HG03108 (cell line): ENCODE data around the gene UGT2B17.
"Not testable (repeated sequence)": the region's sequence is repeated elsewhere in the genome, so short reads cannot be mapped to it uniquely, and the experiment has no call there.

Experiments
- ATAC-seq: cut with Tn5 transposase; IDR thresholded peaks from one replicate; pipeline ENCODE4 v1.9.1; 2021; ENCODE audit warnings: moderate library complexity; ENCODE audit not compliant: unreplicated experiment

The UGT2B17 gene

DNA sequence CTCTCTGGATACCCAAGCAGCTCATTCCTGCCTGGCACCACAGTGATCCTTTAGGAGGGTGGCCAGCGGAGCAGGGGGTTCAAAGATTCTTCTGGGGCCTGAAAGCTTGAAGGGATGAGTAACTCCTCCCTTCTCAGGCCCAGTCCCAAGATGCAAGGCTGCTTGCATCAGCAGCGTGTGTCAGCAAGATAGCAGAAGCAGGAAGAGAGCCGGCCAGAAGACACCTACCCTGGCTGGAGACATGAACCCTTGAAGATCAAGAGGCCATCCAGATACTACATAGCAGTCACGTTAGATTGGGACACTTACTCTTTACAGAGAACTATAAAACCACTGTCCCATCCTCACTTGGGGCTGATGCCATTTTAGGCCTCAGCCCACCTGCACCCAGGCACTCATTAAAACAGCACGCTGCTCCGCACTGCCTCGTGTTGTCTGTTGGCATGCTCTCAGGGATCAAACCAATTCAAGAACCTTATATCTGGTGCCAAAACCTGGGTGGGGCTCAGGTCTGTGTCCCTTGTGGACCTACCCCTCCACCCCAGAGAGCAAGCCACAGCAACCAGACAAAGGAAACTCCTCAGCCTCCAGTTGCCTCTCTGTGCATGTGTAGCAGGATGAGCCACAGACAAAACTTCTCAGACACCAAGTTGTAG is 6.5 kb downstream of the UGT2B17 start:
- peak; percentile 58 for ATAC-seq

DNA sequence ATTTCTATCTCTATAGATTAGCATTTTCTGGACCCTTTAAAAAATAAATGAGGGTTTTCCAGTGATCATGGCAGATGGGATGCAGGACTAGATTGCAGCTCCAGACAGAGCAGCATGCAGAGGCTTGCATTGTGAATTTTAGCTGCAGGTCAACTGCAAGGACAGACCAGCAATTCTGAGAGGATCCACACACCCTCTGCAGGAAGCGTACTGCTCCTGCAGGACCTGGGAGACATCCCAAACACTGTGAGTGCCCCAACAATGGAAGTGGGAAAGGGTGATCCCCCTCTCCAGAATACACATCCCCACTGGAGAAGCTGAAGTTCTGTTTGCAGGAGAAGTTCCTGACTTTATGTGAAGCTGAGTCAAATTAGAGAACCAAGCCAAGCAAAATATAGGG is 7.1 kb downstream of the UGT2B17 start:
- ATAC-seq, result peak; percentile 10

GRCh38 chr4:68568535-68568934 is 7.6 kb downstream of the UGT2B17 start:
- ATAC-seq, result not testable (repeated sequence)

- not testable (repeated sequence) for ATAC-seq
Measured at GRCh38 chr4:68566364-68566763, 9.8 kb downstream of the UGT2B17 start.

DNA sequence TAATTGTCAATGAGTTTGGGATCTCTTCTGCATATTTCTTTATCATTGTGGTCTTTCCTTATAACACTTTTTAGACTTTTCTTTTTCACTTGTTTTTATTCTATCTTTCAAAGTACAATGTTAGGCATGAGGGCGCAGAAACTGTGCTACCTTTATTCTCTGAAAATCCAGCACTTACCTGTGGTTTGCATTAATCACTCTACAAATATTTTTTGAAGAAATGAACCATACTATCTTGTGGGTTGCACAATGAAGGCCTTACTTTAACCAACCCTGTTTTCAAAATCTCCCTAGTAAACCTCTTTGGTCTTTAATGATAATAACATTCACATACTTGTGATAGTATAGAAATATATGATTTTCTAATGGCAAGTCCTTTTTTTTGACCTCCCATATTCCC is 11.0 kb downstream of the UGT2B17 start:
- ATAC-seq, result not testable (repeated sequence)

GRCh38 chr4:68560364-68561070 is 15.6 kb downstream of the UGT2B17 start:
- ATAC-seq, result not testable (repeated sequence)

DNA sequence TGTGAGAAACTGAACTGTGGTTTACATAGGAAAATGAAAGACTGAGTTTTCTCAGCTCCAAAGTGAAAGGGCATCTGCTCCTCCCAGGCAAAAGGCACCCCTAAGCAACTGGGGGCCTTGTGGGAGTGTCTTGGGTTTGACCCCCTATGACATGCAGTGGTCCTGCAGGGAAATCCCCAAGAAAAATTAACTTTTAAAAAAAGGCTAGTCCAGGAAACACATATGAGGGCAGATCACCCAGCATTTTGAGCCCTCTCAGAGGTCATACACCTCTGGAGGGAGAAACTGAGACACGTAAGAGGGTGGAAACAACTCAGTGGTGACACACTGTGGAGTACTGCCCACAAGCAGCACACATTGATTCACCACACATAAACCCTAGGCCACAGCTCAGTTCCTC is 22.3 kb downstream of the UGT2B17 start:
- ATAC-seq, result peak; percentile 61

DNA sequence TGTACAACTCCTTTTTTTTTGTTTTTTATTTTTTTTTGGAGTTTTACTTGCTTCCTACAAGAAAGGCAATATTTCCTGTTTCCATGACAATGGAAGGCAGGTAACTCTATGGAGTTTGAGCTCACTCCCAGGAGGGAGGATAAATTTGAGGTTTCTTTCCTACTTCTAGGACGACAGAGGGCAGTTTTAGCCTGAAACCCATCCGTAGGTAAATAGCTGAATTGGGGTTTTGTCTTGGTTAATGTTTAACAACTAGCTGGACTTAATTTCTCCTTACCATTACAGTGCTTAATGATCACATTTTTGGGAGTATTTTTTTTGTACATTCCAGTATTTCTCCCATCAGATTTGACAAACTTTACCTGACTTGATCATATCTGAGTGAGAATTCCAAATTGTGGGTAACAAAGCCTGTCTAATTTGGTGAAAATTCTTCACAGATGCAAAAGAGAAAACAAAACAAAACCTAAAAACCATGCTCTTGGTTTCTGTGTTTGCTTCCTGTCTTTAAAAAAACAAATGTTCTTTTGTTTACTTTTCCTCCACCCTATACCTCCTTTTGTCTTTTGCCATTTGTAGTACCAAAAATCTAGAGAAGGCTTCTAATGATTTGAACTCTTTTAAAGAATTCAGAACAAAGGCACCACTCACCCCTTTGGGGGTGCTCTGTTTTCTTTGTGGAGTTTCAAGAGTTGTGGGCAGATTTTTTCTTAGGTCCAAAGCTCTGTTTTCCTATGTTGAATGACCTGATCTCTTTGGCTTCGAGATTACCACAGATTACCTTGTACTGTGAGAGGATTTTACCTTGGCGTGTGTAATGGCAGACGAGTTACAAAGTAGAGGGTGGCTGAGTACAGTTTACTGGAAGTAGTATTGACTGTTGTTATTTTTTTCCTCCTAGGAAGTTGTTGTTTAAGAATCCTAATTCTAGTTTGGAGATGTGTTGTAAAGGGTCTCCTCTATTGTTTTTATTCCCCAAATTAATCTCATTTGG is 23.0 kb downstream of the UGT2B17 start:
- ATAC-seq, result peak; percentile 56

- ATAC-seq, result not testable (repeated sequence)
Measured at GRCh38 chr4:68542742-68543141, 33.4 kb downstream of the UGT2B17 start.

- ATAC-seq, result no peak
Measured at GRCh38 chr4:68536375-68536774, 39.7 kb downstream of the UGT2B17 start.

- ATAC-seq, result no peak
Measured at GRCh38 chr4:68535974-68536373, 40.1 kb downstream of the UGT2B17 start.

- ATAC-seq, result not testable (repeated sequence)
Measured at GRCh38 chr4:68522232-68522631, 53.9 kb downstream of the UGT2B17 start.

GRCh38 chr4:68520985-68521384 is 55.1 kb downstream of the UGT2B17 start:
- ATAC-seq, result no peak

DNA sequence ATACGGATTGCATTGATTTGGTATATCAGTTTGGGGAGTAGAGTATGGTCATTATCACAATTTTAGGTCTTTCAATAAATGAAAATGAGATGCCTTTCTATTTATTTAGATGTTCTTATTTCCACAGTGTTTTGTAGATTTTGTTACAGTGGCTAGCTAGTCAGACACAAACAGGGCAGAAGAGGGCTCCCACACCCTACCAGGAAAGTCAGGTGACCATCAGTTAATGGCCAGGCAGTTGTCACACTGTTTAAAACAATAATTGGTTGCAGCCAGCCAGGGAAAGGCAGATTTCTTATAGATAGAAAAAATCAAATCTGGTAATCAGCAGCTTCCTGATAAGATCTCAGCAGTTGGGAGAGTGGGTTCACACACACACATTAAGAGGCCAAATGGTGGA is 57.2 kb downstream of the UGT2B17 start:
- no peak for ATAC-seq

DNA sequence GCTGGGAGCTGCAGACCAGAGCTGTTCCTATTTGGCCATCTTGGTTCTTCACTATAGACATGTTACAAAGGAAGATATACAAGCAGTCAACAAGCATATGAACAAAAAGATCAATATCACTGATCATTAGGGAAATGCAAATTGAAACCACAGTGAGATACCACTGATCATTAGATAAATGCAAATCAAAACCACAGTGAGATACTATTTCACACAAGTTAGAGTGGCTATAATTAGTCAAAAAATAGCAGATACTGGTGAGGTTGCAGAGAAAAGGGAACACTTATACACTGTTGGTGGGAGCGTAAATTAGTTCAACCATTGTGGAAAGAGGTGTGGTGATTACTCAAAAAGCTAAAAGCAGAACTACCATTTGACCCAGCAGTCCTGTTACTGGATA is 70.7 kb downstream of the UGT2B17 start:
- not testable (repeated sequence) for ATAC-seq

DNA sequence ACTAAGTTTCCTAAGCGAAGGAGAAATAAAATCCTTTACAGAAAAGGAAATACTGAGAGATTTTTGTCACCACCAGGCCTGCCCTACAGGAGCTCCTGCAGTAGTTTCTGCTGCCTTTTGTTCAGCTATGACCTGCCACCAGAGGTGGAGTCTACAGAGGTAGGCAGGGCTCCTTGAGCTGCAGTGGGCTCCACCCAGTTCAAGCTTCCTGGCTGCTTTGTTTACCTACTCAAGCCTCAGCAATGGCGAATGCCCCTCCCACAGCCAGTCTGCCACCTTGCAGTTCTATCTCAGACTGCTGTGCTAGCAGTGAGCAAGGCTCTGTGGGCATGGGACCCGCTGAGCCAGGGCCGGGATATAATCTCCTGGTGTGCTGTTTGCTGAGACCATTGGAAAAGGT is 71.3 kb downstream of the UGT2B17 start:
- not testable (repeated sequence) for ATAC-seq

GRCh38 chr4:68503462-68503861 is 72.7 kb downstream of the UGT2B17 start:
- ATAC-seq, result not testable (repeated sequence)

DNA sequence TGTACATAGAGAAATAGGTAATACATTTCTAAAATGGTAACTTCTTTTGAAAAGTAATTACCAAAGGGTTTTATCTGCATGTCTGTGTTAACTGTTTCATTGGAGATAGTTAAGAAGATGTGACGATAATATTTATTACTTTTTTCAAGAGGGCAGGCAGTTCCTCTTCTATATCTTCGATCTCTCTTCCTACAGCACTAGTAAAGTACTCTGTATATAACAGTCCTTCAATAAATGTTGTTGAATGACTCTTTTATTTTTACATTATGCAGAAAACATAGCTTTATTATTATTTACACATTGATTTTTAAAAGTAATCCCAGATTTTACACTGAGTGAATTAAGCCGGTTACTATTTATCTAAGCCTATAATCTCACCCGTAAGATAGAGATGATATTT is 77.1 kb downstream of the UGT2B17 start:
- no peak for ATAC-seq

DNA sequence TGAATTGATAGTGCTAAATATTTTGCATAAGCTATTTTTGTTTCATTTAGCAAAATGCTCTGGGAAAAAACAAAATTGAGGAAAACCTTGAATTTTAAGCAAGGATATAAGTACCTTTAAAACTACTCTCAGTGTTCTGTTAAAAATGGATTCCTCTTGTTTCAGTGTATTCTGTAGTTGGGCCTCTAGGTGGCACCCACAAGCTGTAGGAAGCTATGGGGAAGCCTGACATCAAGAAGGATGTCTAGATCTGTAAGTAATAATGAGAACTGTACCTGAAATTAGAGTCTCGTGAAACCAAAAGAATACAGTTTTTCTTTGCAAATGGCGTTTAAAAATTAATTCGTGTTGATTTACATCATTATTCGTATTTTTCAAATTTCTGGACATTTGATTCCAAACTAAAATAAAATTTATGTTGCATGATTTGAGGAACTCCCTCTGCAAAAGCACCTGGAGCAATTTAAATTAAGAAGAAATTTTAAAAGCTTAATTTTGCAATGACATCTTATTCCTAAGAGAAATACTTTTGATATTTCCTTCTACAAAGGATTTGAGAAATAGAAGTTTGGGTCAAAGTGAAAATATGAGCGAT is 77.6 kb downstream of the UGT2B17 start:
- peak; percentile 85 for ATAC-seq

DNA sequence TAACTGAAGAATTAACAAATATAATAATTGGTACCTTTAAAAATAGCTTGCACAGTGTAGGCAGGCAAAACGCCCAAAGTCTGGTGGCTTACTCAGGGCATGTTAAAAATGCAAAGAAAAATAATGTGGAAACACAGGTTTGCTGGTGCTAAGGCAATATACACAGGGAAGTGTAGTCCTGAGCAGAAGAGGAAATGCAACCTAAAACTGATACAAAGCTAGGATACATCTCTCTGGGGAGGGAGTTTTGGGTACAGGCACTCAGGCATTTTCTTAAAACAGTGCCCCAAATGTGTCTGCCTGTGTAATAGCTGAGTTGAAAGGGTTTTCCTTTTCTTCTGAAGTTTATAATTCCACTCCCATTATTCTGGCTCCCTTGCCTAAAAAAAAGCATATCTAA is 81.4 kb downstream of the UGT2B17 start:
- no peak for ATAC-seq
